Caco-2 (cell line): ENCODE data around the gene SPTBN1. TPM values are rescaled to one million over a fixed set of nuclear protein-coding genes. Genes with fewer than 3 reads are reported as not detected.

Source experiments
- BruUV-seq: library from RNA; stranded (reverse); fragments of 400-500 nt; replicated peaks from 2 replicates; lab custom pipeline; 2021; lab: Mats Ljungman, UMichigan
- CTCF ChIA-PET: fragments of 300-600 bp; sonication (Branson Sonifier 250); formaldehyde crosslinking; loops from one replicate; lab custom pipeline; 2022; ENCODE audit warnings: antibody characterized with exemption; lab: Charles Lee
- POLR2A ChIA-PET: fragments of 300-600 bp; sonication (Branson Sonifier 250); formaldehyde crosslinking; loops from one replicate; lab custom pipeline; 2022; ENCODE audit warnings: antibody characterized with exemption; lab: Charles Lee
- DNase-seq, 2 experiments: peaks; one replicate each; pipeline versions ENCODE4 v3.0.0 to v3.0.0-alpha.2; 2020 to 2022
- H3K27me3 ChIP-seq: replicated peaks from 2 replicates; pipeline ENCODE4 v1.6.0; 2011; ENCODE audit warnings: low read length; ENCODE audit not compliant: control insufficient read depth, insufficient read depth
- H3K36me3 ChIP-seq: 2 replicates; pipeline ENCODE4 v1.5.1; 2011; ENCODE audit warnings: low read length; ENCODE audit not compliant: control insufficient read depth, insufficient read depth
- H3K4me1 ChIP-seq: fragments of 250-450 bp; sonication (Bioruptor Pico); 2 replicates; pipeline ENCODE4 v1.5.1; 2020; ENCODE audit warnings: mild to moderate bottlenecking
- H3K4me3 ChIP-seq: 2 replicates; pipeline ENCODE4 v1.5.1; 2011; ENCODE audit warnings: low read depth, mild to moderate bottlenecking, control low read depth, low read length
- H3K9me3 ChIP-seq: fragments of 250-450 bp; sonication (Bioruptor Pico); 2 replicates; pipeline ENCODE4 v1.5.1; 2020; ENCODE audit warnings: mild to moderate bottlenecking, moderate library complexity
- H3K27ac Mint-ChIP-seq: one replicate; pipeline ENCODE4 v1.8.0; 2022; ENCODE audit warnings: mixed read lengths; ENCODE audit not compliant: unreplicated experiment
- H3K27me3 Mint-ChIP-seq: one replicate; pipeline ENCODE4 v1.8.0; 2022; ENCODE audit warnings: mixed read lengths; ENCODE audit not compliant: insufficient read depth, unreplicated experiment
- H3K36me3 Mint-ChIP-seq: one replicate; pipeline ENCODE4 v1.8.0; 2022; ENCODE audit warnings: mild to moderate bottlenecking, mixed read lengths; ENCODE audit not compliant: insufficient read depth, unreplicated experiment
- H3K4me1 Mint-ChIP-seq: one replicate; pipeline ENCODE4 v1.8.0; 2022; ENCODE audit warnings: low read depth, mixed read lengths; ENCODE audit not compliant: unreplicated experiment
- H3K4me3 Mint-ChIP-seq: one replicate; pipeline ENCODE4 v1.8.0; 2022; ENCODE audit warnings: mild to moderate bottlenecking, moderate library complexity, mixed read lengths; ENCODE audit not compliant: unreplicated experiment
- H3K9me3 Mint-ChIP-seq: one replicate; pipeline ENCODE4 v1.8.0; 2022; ENCODE audit warnings: mixed read lengths; ENCODE audit not compliant: unreplicated experiment
- CTCF ChIP-seq, 2 experiments: fragments of 200-600 bp in 1 of 2; IDR thresholded peaks; 1 replicate in 1 of 2; 2 replicates in 1 of 2; pipeline versions ENCODE4 v1.5.1 to v1.8.0; 2011 to 2022; ENCODE audit warnings: antibody characterized with exemption in 1 of 2, control low read depth in 1 of 2, inconsistent platforms in 1 of 2, low read depth in 1 of 2, low read length in 1 of 2, mild to moderate bottlenecking in 1 of 2, moderate library complexity in 1 of 2; ENCODE audit not compliant: insufficient read depth in 1 of 2, severe bottlenecking in 1 of 2, unreplicated experiment in 1 of 2
- intact Hi-C: fragments of 100-400 bp; cut with micrococcal nuclease; formaldehyde crosslinking; loops from one replicate; pipeline ENCODE4 v1.10.0; 2022; ENCODE audit not compliant: unreplicated experiment
- total RNA-seq: library from RNA; stranded (reverse); gene quantifications from 2 replicates; pipeline ENCODE4 v1.2.3, GENCODE V29; 2022

SPTBN1 gene
- total RNA-seq, 1 experiment from 2014 or later, result 361 TPM

GRCh38 chr2:54709336-54709809 lies 253.2 kb downstream of the SPTBN1 start:
- H3K36me3 Mint-ChIP-seq, result no peaks in the 10 kb centered on the region
- H3K27me3 Mint-ChIP-seq, result no peaks in the 10 kb centered on the region
- no peak for DNase-seq
- no TSS peak for BruUV-seq
- no peaks in the 10 kb centered on the region for H3K27me3 ChIP-seq
- H3K36me3 ChIP-seq, result no peaks in the 10 kb centered on the region
- H3K4me1 Mint-ChIP-seq, result no peaks in the 10 kb centered on the region
- no peak overlapping the region for H3K27ac Mint-ChIP-seq
- peaks cover 29% of the 10 kb centered on the region for H3K4me1 ChIP-seq
- no peaks in the 10 kb centered on the region; the same call in 1 of the 2 replicates for H3K9me3 ChIP-seq
- TF ChIP-seq CTCF (IDR thresholded peaks at IDR 0.05; ENCODE audit: insufficient read depth in 1 of 2, low read depth in 1 of 2, low read length in 1 of 2, severe bottlenecking in 1 of 2, unreplicated experiment in 1 of 2), result no peak
- H3K9me3 Mint-ChIP-seq, result no peaks in the 10 kb centered on the region
- no peak overlapping the region for H3K4me3 ChIP-seq
- intact Hi-C loops, result no loop called here
- no peak overlapping the region for H3K4me3 Mint-ChIP-seq
- ChIA-PET CTCF (no interaction called here), POLR2A (no interaction called here)

GRCh38 chr2:54710216-54710615 lies 254.1 kb downstream of the SPTBN1 start:
- H3K27ac Mint-ChIP-seq, result no peak overlapping the region
- no peak for TF ChIP-seq CTCF (IDR thresholded peaks at IDR 0.05; ENCODE audit: insufficient read depth in 1 of 2, low read depth in 1 of 2, low read length in 1 of 2, severe bottlenecking in 1 of 2, unreplicated experiment in 1 of 2)
- H3K4me1 ChIP-seq, result peaks cover 21% of the 10 kb centered on the region
- H3K4me3 ChIP-seq, result no peak overlapping the region
- no peaks in the 10 kb centered on the region for H3K27me3 ChIP-seq
- no peaks in the 10 kb centered on the region; the same call in 1 of the 2 replicates for H3K9me3 ChIP-seq
- BruUV-seq, result no TSS peak
- no peaks in the 10 kb centered on the region for H3K4me1 Mint-ChIP-seq
- H3K27me3 Mint-ChIP-seq, result no peaks in the 10 kb centered on the region
- intact Hi-C loops, result no loop called here
- H3K36me3 ChIP-seq, result no peaks in the 10 kb centered on the region
- DNase-seq, result no peak
- ChIA-PET CTCF (no interaction called here), POLR2A (no interaction called here)
- H3K36me3 Mint-ChIP-seq, result no peaks in the 10 kb centered on the region
- H3K9me3 Mint-ChIP-seq, result no peaks in the 10 kb centered on the region
- no peak overlapping the region for H3K4me3 Mint-ChIP-seq

GRCh38 chr2:54712516-54712915 lies 256.4 kb downstream of the SPTBN1 start:
- no peaks in the 10 kb centered on the region for H3K27me3 ChIP-seq
- no peaks in the 10 kb centered on the region for H3K27me3 Mint-ChIP-seq
- H3K36me3 ChIP-seq, result no peaks in the 10 kb centered on the region
- intact Hi-C loops, result no loop called here
- BruUV-seq, result no TSS peak
- ChIA-PET POLR2A (no interaction called here), CTCF (no interaction called here)
- DNase-seq, result no peak
- H3K4me1 ChIP-seq, result peaks cover under 1% of the 10 kb centered on the region; the same call in 1 of the 2 replicates
- no peaks in the 10 kb centered on the region for H3K36me3 Mint-ChIP-seq
- H3K9me3 Mint-ChIP-seq, result no peaks in the 10 kb centered on the region
- no peak overlapping the region for H3K4me3 ChIP-seq
- H3K4me1 Mint-ChIP-seq, result no peaks in the 10 kb centered on the region
- peaks cover 3% of the 10 kb centered on the region; the same call in 1 of the 2 replicates for H3K9me3 ChIP-seq
- no peak for TF ChIP-seq CTCF (IDR thresholded peaks at IDR 0.05; ENCODE audit: insufficient read depth in 1 of 2, low read depth in 1 of 2, low read length in 1 of 2, severe bottlenecking in 1 of 2, unreplicated experiment in 1 of 2)
- H3K27ac Mint-ChIP-seq, result no peak overlapping the region
- H3K4me3 Mint-ChIP-seq, result no peak overlapping the region
